Loucy (cell line): Measurements from ENCODE around the gene FBXO44.
"Not testable (repeated sequence)": the region's sequence is repeated elsewhere in the genome, so short reads cannot be mapped to it uniquely, and the experiment has no call there.

Experiments used
- H2AFZ ChIP-seq: fragments of 200-600 bp; sonication (generic); 2 replicates; pipeline ENCODE4 v1.6.0; 2016; ENCODE audit warnings: antibody characterized with exemption, mild to moderate bottlenecking, low read length, moderate library complexity
- H3F3A ChIP-seq: fragments of 200-600 bp; 2 replicates; pipeline ENCODE4 v1.6.0; 2016; ENCODE audit warnings: antibody characterized with exemption, low read depth, mild to moderate bottlenecking
- H3K27me3 ChIP-seq: fragments of 200-600 bp; sonication (generic); 2 replicates; pipeline ENCODE4 v1.6.1; 2014; ENCODE audit warnings: low read length, mild to moderate bottlenecking; ENCODE audit not compliant: insufficient read depth, poor library complexity, severe bottlenecking
- H3K36me3 ChIP-seq: fragments of 200-600 bp; sonication (generic); 2 replicates; pipeline ENCODE4 v1.6.1; 2016; ENCODE audit warnings: low read length; ENCODE audit not compliant: insufficient read depth
- H3K4me1 ChIP-seq: fragments of 200-600 bp; sonication (generic); 2 replicates; pipeline ENCODE4 v1.5.1; 2014; ENCODE audit warnings: low read length, mild to moderate bottlenecking; ENCODE audit not compliant: insufficient read depth, poor library complexity, severe bottlenecking
- H3K4me2 ChIP-seq: fragments of 200-600 bp; sonication (generic); 2 replicates; pipeline ENCODE4 v1.6.0; 2014; ENCODE audit warnings: antibody characterized with exemption, low read length, low read depth, mild to moderate bottlenecking; ENCODE audit not compliant: poor library complexity, severe bottlenecking
- H3K4me3 ChIP-seq: fragments of 200-600 bp; sonication (generic); 2 replicates; pipeline ENCODE4 v1.5.1; 2014; ENCODE audit warnings: low read length, mild to moderate bottlenecking, mixed read lengths; ENCODE audit not compliant: poor library complexity, severe bottlenecking
- H3K79me2 ChIP-seq: fragments of 200-600 bp; sonication (generic); 2 replicates; pipeline ENCODE4 v1.6.1; 2014; ENCODE audit warnings: low read length; ENCODE audit not compliant: insufficient read depth
- H3K9ac ChIP-seq: fragments of 200-600 bp; sonication (generic); 2 replicates; pipeline ENCODE4 v1.6.0; 2014; ENCODE audit warnings: mild to moderate bottlenecking, low read depth, low read length, moderate library complexity; ENCODE audit not compliant: poor library complexity, severe bottlenecking
- H3K9me2 ChIP-seq: fragments of 200-600 bp; sonication (generic); replicated peaks from 2 replicates; pipeline ENCODE4 v1.6.1; 2016; ENCODE audit warnings: low read depth, low read length, mixed read lengths
- H3K9me3 ChIP-seq: fragments of 200-600 bp; sonication (generic); 2 replicates; pipeline ENCODE4 v1.6.1; 2014; ENCODE audit warnings: mild to moderate bottlenecking, antibody characterized with exemption, low read length, low read depth; ENCODE audit not compliant: insufficient read depth
- H4K20me1 ChIP-seq: fragments of 200-600 bp; sonication (generic); 2 replicates; pipeline ENCODE4 v1.6.0; 2014; ENCODE audit warnings: antibody characterized with exemption, low read length, mild to moderate bottlenecking; ENCODE audit not compliant: insufficient read depth, poor library complexity, severe bottlenecking
- CTCF ChIP-seq: fragments of 200-600 bp; sonication (generic); conservative IDR thresholded peaks from 2 replicates; pipeline ENCODE4 v1.5.1; 2014; ENCODE audit warnings: mild to moderate bottlenecking, antibody characterized with exemption, low read length
- EZH2phosphoT487 ChIP-seq: fragments of 200-600 bp; IDR thresholded peaks from 2 replicates; pipeline ENCODE4 v1.6.1; 2018; ENCODE audit warnings: antibody characterized with exemption, mild to moderate bottlenecking, moderate library complexity, borderline replicate concordance

FBXO44 gene

GRCh38 chr1:11640944-11641343 lies 13.7 kb upstream of the FBXO44 start:
- no peaks in the 10 kb centered on the region for H3F3A ChIP-seq
- H3K9me2 ChIP-seq: no peaks in the 10 kb centered on the region
- H3K27me3 ChIP-seq: no peaks in the 10 kb centered on the region
- H3K79me2 ChIP-seq: no peaks in the 10 kb centered on the region
- H3K36me3 ChIP-seq: no peaks in the 10 kb centered on the region
- no peaks in the 10 kb centered on the region for H4K20me1 ChIP-seq
- H2AFZ ChIP-seq: no peak overlapping the region
- no peak overlapping the region for H3K4me2 ChIP-seq
- H3K4me3 ChIP-seq: no peak overlapping the region
- TF ChIP-seq CTCF: no peak
- no peak for TF ChIP-seq EZH2phosphoT487
- H3K4me1 ChIP-seq: no peaks in the 10 kb centered on the region
- no peaks in the 10 kb centered on the region for H3K9me3 ChIP-seq
- H3K9ac ChIP-seq: no peak overlapping the region

GRCh38 chr1:11641776-11642305 lies 12.8 kb upstream of the FBXO44 start:
- TF ChIP-seq EZH2phosphoT487 (no peak), CTCF (no peak)
- no peaks in the 10 kb centered on the region for H3F3A ChIP-seq
- no peaks in the 10 kb centered on the region for H3K9me2 ChIP-seq
- H3K36me3 ChIP-seq: no peaks in the 10 kb centered on the region
- no peak overlapping the region for H3K4me3 ChIP-seq
- H3K9ac ChIP-seq: no peak overlapping the region
- no peaks in the 10 kb centered on the region for H3K4me1 ChIP-seq
- no peaks in the 10 kb centered on the region for H3K79me2 ChIP-seq
- H3K9me3 ChIP-seq: no peaks in the 10 kb centered on the region
- no peak overlapping the region for H3K4me2 ChIP-seq
- no peak overlapping the region for H2AFZ ChIP-seq
- H4K20me1 ChIP-seq: no peaks in the 10 kb centered on the region
- H3K27me3 ChIP-seq: no peaks in the 10 kb centered on the region

- not testable (repeated sequence) for H3K79me2 ChIP-seq, H3K4me2 ChIP-seq
Measured at GRCh38 chr1:11642418-11643017, 12.2 kb upstream of the FBXO44 start.

More at GRCh38 chr1:11642418-11643017, 12.2 kb upstream of the FBXO44 start:
- H3K9ac ChIP-seq, H3K9me2 ChIP-seq, H4K20me1 ChIP-seq, H3F3A ChIP-seq, H3K36me3 ChIP-seq, H3K27me3 ChIP-seq, H3K4me3 ChIP-seq, H2AFZ ChIP-seq, H3K4me1 ChIP-seq, H3K9me3 ChIP-seq: not testable (repeated sequence)
- peak; percentile 98 for TF ChIP-seq CTCF
